Body of pancreas (tissue), 4 donors: ENCODE measurements around the gene KCNC3. TPM values are rescaled to one million over a fixed set of nuclear protein-coding genes. Genes with fewer than 3 reads are reported as not detected.

ENCODE experiments used
- ATAC-seq: fragments of 150-250 bp; one replicate; pipeline ENCODE4 v1.9.1; 2016
- DNase-seq, 4 donors: peaks; one replicate each; pipeline ENCODE4 v3.0.0-alpha.2; 2019
- H3K27ac ChIP-seq, 4 donors: fragments of 200-600 bp; sonication (generic); 1 replicate in 3 of 4; 2 replicates in 1 of 4; pipeline versions ENCODE4 v1.5.1 to v1.6.1; 2016 to 2019; ENCODE audit warnings: mild to moderate bottlenecking in 1 of 4, mixed read lengths in 1 of 4, moderate library complexity in 1 of 4
- H3K27me3 ChIP-seq, 2 donors: fragments of 200-600 bp; sonication (generic); one replicate each; pipeline ENCODE4 v1.6.0; 2016; ENCODE audit warnings: mild to moderate bottlenecking in 1 of 2
- H3K36me3 ChIP-seq, 2 donors: fragments of 200-600 bp; sonication (generic); replicated peaks in 1 of 2; 2 replicates each; pipeline ENCODE4 v1.5.1; 2016; ENCODE audit warnings: low read depth in 2 of 2; ENCODE audit not compliant: insufficient read depth in 1 of 2
- H3K4me1 ChIP-seq: fragments of 200-600 bp; sonication (generic); one replicate; pipeline ENCODE4 v1.6.0; 2016
- H3K4me3 ChIP-seq, 2 donors: fragments of 200-600 bp; sonication (generic); 1 replicate in 1 of 2; 2 replicates in 1 of 2; pipeline ENCODE4 v1.5.1; 2016 to 2019
- H3K9me3 ChIP-seq, 3 donors: fragments of 200-600 bp; sonication (generic); 1 replicate in 2 of 3; 2 replicates in 1 of 3; pipeline ENCODE4 v1.5.1; 2016
- CTCF ChIP-seq, 7 experiments: fragments of 450-650 bp in 4 of 7; fragments of 200-600 bp in 3 of 7; sonication (generic) in 3 of 7; IDR thresholded peaks; one replicate each; pipeline ENCODE4 v1.5.1; 2016 to 2019; ENCODE audit warnings: antibody characterized with exemption in 7 of 7
- POLR2A ChIP-seq, 3 donors: fragments of 450-650 bp; IDR thresholded peaks; one replicate each; pipeline ENCODE4 v1.6.1; 2016; ENCODE audit warnings: antibody characterized with exemption in 3 of 3, mild to moderate bottlenecking in 2 of 3
- WGBS, 2 donors: methylation state at CpG; one replicate each; pipeline ENCODE4 v1.1.5; 2017; 5-methylcytosine and 5-hydroxymethylcytosine counted together
- intact Hi-C: fragments of 100-400 bp; cut with DNase I; formaldehyde crosslinking; loops from one replicate; pipeline ENCODE4 v1.15.1; 2023
- total RNA-seq, 2 donors: library from RNA; depleted of rRNA; stranded (reverse); fragments of >200 nt; gene quantifications; one replicate each; pipeline ENCODE4 v1.1.0, GENCODE V29; 2016

KCNC3 gene
- total RNA-seq, 2 donors from 2014 or later, result 1.8 to 6.3 TPM

DNA sequence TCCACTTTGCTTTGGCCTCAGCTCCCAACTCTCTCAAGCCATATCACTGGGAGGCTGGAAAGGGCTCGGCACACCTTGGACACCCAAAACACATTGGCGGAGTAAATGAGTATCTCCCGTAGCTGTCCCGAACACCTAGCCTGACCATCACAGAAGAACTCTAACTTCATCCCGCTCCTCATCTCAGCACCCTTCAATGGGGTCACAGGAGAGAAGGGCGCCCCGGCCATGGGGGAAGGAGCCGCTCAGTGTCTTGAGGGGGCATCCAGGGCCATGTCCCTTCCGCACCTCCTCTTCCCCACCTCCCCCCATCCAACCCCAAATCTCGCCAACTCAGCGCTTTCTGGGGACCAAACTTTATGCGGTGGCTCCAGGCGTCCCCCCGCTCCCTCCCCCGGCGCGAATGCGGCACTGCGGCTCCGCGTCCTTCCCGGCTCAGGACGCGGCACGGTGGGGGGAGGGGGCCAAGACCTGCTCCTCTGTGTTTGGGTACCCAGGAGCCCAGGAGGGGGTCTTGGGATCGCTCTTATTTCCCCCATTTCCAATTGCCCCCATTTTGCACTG, 3.0 kb downstream of the KCNC3 start:
- Histone ChIP-seq H3K27ac (no peak overlapping the region), H3K36me3 (no peaks in the 10 kb centered on the region), H3K4me3 (no peak overlapping the region), H3K4me1 (peaks cover 50% of the 10 kb centered on the region), H3K9me3 (no peaks in the 10 kb centered on the region), H3K27me3 (no peaks in the 10 kb centered on the region)
- ATAC-seq (no peak), DNase-seq (no peak)
- TF ChIP-seq CTCF (IDR thresholded peaks at IDR 0.05) (no peak), POLR2A (IDR thresholded peaks at IDR 0.05) (no peak)
- WGBS, 2 donors, result 6 to 10% methylated on average over 17 to 26 of the region's 26 CpGs
- intact Hi-C loops, result no loop called here

GRCh38 chr19:50325310-50326100, 3.7 kb downstream of the KCNC3 start:
- TF ChIP-seq CTCF (IDR thresholded peaks at IDR 0.05) (no peak), POLR2A (IDR thresholded peaks at IDR 0.05) (no peak)
- H3K27ac ChIP-seq, result no peak overlapping the region
- intact Hi-C loops, result no loop called here
- ATAC-seq, result peak; percentile 31
- H3K4me1 ChIP-seq, result peaks cover 43% of the 10 kb centered on the region
- no peaks in the 10 kb centered on the region for H3K27me3 ChIP-seq
- H3K4me3 ChIP-seq, result no peak overlapping the region
- 2 to 9% methylated on average over 11 to 46 of the region's 48 CpGs for WGBS, 2 donors
- DNase-seq, result peak; percentile 80 to 85 (median 82)
- H3K9me3 ChIP-seq, result no peaks in the 10 kb centered on the region
- no peaks in the 10 kb centered on the region for H3K36me3 ChIP-seq

GRCh38 chr19:50324331-50324730, 4.8 kb downstream of the KCNC3 start:
- H3K4me1 ChIP-seq, result peaks cover 32% of the 10 kb centered on the region
- no peaks in the 10 kb centered on the region for H3K9me3 ChIP-seq
- H3K27me3 ChIP-seq, result no peaks in the 10 kb centered on the region
- no peak overlapping the region for H3K4me3 ChIP-seq
- intact Hi-C loops, result no loop called here
- 74 to 82% methylated on average over 11 of the region's 11 CpGs for WGBS, 2 donors
- DNase-seq, result no peak
- no peaks in the 10 kb centered on the region for H3K36me3 ChIP-seq
- ATAC-seq, result no peak
- H3K27ac ChIP-seq, result no peak overlapping the region
- TF ChIP-seq CTCF (IDR thresholded peaks at IDR 0.05), result no peak
- TF ChIP-seq POLR2A (IDR thresholded peaks at IDR 0.05), result no peak

- H3K27me3 ChIP-seq, result no peaks in the 10 kb centered on the region
- ATAC-seq (no peak), DNase-seq (no peak)
- H3K4me3 ChIP-seq, result no peak overlapping the region
- peaks cover 32% of the 10 kb centered on the region for H3K4me1 ChIP-seq
- no peak for TF ChIP-seq CTCF (IDR thresholded peaks at IDR 0.05)
- no peak for TF ChIP-seq POLR2A (IDR thresholded peaks at IDR 0.05)
- H3K9me3 ChIP-seq, result no peaks in the 10 kb centered on the region
- H3K36me3 ChIP-seq, result no peaks in the 10 kb centered on the region
- intact Hi-C loops, result no loop called here
- no peak overlapping the region for H3K27ac ChIP-seq
- 90 to 95% methylated on average over 11 to 12 of the region's 12 CpGs for WGBS, 2 donors
These were observed 5.4 kb downstream of the KCNC3 start for GRCh38 chr19:50323782-50324133.
